ENCODE data around the gene GAS6.

The GAS6 gene

DNA sequence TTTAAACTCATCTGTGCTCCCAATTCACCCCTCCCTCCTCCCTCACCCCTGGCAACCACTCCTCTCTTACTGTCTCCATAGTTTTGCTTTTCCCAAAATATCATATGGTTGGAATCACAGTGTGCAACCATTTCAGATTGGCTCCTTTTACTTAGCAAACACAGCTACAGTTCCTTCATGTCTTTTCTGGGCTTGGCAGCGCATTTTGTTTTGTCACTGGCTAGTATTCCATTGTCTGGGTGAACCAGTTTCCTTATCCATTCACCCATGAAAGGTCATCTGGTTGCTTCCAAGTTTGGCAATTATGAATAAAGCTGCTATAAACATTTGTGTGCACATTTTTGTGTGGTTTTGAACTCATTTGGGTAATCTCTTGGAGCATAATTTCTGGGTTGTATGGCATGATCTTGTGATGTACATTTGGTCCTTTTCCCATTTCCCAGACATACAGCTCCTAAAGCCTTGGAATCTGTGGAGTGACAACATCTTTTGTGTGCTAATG, 23.9 kb upstream of the GAS6 start:
- DNase-seq (ENCODE audit: low spot score) = no peak

DNA sequence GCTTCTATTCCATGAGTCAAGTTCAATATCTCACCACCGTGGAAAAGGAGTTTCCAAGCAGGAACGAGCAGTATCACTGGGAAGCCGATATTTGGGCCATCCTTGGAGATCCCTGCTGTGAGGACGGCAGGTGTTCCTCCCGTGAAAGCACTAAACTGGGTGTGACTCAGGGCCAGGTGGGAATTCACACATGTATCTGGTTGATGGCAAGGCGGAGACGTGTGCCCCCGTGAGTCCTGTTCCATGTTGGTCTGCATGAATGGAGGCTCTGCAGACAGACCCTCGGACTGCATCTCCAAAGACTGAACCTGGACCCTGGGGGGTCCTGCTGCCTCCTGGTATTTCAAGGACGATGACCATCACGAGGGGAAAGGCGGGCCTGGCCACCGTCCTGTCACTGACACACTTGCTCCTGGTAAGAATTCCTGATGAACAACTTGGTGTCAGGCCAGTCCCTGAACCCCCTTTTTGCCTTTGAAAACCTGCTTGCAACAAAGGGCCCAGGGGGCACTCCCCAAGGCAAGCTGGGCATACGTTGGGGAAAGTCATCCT, 22.8 kb upstream of the GAS6 start:
- no peak for DNase-seq (ENCODE audit: low spot score)

DNA sequence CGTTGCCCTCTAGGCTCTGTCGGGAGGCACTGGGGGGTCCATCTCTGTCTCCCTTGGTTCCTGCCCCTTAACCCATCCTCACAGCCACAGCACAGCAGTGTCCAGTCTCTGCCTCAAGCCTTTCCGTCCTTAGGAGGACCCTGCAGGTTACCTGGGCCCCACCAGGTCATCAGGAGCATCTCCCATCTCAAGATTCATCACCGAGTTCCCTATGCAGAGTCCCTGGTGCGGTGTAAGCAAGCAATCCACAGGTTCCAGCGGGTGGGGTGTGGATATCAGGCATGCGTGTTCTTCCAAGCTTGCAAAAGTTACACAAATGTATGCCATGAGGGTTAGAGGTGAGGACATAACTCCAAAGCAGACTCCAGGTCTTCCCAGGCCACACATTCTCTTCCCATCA, 20.9 kb upstream of the GAS6 start:
- no peak for DNase-seq (ENCODE audit: low spot score)

DNA sequence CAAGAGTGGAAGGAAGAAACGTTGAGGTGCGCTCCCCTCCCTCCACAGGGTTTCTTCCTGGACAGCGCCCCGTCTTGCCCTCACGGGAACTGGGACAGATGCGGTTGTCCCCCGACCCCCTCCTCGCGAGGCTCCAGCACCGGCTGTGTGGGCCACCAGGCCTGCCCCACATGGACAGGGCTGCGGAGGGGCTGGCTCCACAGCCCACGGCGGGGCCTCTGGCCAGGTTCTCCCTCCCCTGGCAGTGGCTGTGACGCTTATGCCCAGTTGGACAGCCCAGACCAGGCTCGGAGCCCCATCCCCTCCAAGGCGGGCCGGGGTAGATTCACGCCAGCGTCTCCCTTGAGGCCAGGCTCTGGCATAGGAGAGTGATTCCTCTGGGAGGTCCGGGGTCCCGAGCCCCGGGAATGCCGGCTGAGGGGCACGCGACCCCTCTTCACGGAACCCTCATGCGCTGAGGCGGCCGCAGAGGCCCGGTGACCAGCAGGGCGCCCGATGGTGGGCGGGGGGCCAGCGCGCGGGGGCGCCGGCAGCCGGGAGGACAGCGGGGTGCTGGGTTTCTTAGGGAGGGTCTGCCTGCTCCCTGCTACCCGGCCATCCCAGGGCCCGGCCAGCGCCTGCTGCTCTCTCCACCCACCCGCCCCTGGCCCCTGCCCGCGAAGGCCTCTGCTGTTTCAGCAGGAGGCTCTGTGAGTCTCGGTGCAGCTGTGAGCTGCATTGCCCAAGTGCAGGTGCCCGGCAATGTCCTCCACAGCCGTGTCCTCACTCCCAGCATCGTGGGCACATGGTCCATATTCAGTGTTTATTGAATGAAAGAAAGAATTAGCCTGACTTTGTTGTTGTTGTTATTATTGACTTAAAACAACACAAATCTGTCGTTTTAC, 20.3 kb upstream of the GAS6 start:
- DNase-seq (ENCODE audit: low spot score) = no peak

DNA sequence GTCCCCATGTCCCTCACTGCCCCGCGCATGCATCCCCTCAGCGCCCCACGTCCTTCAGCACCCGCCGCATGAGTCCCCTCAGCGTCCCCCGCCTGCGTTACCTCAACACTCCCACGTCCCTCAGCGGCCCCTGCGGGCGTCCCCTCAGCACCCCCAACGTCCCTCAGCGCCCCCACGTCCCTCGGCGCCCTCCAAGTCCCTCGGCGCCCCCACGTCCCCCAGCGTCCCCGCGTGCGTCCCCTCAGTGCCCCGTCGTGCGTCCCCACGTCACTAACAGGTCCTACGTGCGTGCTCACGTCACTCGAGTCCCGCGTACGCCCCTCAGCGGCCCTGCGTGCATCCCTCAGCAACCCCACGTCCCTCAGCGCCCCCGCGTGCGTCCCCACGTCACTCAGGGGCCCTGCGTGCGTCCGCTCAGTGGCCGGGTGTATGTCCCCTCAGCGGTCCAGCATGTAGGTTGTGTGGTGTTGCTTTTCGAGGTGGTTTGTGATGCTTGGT, 19.5 kb upstream of the GAS6 start:
- DNase-seq (ENCODE audit: low spot score) = no peak

DNA sequence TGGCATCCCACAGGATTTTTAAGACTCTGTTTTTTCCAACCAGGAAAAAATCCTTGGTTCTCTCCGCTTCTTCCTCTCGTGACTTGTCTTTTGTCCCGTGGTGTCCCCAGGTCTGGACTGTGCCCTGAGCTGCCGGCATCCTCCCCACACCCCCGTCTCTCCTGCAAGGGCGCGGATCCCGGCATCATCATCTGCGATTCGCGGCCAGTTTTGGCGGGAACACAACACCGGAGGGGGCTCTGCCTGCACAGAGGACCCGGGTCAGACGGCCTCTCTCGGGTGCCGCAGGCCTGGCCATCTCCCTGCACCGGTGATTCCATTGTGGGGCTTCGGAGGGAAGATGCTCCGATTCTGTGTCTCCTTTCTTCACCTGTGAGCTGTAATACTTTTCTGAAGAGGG, 18.8 kb upstream of the GAS6 start:
- DNase-seq (ENCODE audit: low spot score) = no peak

DNA sequence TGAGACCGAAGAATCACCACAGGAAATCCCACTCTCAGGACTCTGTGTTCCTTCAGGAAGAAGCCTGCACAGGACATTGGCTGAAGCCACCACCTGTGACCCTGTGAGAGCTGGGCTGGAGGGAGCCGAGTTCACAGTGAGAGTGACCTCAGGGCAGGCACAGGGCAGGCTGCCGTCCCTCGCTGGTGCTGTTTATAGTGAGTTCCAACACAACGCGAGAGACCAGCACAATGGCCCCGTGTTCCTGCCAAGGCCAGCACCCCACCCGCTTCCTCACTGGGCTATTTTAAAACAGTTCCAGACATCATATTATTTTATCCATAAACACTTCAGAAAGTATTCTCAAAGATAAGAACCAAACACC, 18.4 kb upstream of the GAS6 start:
- no peak for DNase-seq (ENCODE audit: low spot score)

DNA sequence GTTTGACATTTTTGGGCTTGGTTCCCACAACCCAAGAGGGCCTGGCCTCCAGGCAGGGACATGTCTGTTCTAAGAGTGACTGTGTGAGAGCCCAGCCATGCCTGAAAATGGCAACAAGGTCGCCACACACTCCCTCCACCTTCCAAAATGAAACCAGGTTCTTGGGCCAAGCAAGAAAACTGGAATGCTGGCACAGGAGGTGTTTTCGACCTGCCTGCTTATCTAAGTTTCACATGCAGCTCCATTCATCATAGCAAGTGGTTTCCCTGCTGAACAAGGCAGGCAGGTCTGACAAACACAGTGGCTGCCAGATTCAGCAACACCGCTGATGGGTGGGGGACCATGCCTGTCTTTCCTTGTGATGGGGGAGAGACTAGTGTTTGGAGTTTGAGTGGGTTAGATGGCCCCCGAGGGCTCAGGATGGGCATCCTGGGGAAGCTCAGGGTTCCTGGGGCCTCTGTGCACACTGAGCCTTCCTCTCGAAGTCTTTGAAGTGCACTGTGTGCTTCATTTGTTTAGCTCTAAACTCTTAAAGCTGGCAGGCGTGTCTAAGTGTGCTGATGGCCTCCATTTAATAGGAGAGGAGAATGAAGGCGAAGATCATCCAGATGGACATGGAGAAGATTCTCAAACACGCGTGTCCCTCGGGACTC, 17.9 kb upstream of the GAS6 start:
- no peak for DNase-seq (ENCODE audit: low spot score)

DNA sequence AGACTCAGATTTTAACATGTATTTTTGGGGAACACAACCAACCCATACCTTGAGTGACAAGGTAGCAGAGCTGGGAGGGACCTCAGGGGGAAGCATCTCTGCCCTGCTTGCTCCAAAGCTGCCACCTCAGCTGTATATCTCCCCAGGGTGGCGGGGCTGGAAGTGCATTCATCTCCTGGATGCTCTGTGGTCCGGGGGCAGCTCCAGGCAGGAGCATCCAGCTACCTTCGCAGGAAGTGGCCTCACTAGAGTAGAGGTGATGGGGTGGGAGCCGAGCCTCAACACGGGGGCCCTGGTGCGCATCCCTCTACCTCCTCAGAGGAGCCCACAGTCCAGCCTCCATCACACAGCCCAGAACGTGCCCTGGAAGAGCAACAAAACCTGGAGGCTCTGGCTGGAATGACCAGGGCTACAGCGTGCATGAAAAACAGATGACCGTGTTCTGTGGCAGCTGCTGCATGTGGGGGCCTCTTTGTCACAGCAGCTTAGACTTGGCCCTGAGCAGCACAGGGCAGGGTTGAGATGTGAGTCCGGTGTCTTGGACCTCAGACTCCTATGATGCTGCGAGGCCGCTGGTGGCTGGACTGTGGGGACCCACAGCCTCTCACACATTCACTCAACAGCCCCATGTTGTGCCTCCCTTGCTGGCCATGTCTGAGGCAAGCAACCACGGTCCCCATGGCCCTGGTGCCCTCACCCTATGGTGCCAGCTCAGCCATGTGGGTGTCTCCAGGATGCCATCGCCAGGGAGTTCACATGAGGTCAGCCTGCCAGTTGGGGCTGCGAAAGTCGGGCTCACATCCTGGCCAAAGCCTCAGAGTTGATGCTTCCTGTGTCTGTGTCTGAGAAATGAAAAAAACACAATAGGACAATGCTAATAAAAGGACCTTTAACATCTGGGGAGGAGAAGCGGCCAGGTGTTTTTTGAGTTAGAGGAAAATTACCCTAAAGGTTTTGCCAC, 17.1 kb upstream of the GAS6 start:
- DNase-seq (ENCODE audit: low spot score) = no peak

DNA sequence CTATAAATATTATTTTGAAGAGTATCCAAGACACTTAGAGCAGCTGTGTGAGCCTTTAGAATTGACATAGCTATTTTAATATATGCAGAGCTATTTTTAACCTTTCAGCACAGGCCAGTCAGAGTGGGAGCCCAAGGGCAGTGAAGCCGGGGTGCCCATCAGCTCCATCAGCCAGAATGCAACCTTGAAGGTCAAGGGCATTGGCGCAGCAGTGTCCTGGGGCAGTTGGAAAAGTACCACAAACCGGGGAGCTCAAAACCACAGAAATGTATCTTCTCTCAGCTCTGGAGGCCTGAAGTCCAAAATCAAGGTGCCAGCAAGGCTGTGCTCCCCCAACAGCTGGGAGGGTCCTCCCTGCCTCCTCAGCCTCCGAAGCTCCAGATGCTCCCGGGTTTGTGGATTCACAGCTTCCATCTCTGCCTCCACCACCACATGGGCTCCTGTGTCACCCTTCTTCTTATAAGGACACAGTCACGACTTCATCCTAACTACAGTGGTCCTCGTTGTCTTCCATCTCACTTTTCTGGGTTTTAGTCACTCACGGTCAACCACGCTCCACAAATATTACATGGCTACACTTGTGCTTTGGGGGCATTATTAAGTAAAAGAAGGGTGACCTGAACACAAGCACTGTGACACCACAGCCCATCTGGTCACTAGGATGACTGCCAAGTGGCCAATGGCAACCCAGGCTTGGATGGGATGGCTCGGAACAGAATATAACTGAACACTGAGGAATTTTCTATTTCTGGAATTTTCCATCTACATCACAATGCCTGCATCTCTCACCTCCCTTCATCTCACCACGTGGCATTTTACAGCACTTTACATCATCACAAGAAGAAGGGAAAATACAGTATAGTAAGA, 15.9 kb upstream of the GAS6 start:
- DNase-seq (ENCODE audit: low spot score) = no peak

DNA sequence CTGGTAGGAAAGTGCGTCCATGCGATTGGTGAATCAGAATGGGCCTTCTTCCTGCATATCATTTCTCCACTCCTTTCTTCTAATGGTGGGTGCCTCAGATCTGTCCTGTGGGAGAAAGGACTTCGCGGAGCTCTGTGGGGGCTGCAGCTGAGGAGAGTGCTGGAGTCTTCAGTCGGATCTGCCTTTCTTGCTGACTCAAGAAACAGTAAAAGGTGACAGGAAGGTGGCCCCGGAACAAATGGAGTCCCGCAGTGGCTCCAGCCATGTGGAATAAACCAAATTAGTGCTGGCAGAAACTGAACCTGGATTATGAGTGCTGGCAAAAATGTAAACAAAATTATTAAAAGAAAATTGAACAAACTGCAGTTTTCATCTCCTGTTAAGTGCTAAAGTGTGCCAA, 15.1 kb upstream of the GAS6 start:
- DNase-seq (ENCODE audit: low spot score) = no peak

DNA sequence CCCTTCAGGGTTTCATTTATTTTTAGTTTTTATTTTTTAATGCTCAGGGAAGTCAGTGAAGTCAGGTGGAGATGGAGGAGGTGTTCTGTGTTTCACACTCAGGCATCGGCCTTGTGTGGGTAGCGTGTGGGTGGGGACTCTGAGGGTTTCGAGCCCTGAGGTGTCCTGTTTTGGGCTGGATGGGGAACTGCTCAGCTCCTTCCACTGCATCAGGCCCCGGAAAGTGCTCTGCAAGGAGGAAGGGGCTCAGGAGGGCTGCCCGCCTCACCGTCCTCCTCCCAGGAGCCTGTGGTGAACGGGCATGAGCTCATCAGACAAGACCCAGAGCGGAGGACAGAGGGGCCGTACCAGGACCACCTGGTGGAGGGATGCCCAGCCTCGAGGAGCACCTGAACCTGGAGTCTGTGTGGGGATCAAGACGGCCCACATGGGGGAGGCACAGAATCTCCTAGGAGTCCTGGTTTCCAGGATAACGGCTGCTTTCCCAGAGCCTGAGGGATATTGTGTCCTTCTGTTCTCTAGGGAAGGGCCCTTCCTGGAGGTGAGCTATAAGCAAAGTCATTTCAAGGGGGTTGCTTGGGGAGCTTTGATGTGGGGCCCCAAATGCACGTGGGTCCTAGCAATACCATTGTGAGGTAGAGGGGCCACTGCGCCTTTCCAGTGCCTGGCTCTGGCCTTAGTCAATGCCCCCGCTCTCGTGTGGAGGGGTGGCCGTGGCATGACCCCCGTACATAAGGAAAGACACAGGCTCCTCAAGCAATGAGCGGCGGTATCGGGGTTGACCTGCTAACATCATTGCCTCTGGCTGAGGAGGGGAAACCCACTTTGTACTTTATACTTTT, 13.5 kb upstream of the GAS6 start:
- no peak for DNase-seq (ENCODE audit: low spot score)

DNA sequence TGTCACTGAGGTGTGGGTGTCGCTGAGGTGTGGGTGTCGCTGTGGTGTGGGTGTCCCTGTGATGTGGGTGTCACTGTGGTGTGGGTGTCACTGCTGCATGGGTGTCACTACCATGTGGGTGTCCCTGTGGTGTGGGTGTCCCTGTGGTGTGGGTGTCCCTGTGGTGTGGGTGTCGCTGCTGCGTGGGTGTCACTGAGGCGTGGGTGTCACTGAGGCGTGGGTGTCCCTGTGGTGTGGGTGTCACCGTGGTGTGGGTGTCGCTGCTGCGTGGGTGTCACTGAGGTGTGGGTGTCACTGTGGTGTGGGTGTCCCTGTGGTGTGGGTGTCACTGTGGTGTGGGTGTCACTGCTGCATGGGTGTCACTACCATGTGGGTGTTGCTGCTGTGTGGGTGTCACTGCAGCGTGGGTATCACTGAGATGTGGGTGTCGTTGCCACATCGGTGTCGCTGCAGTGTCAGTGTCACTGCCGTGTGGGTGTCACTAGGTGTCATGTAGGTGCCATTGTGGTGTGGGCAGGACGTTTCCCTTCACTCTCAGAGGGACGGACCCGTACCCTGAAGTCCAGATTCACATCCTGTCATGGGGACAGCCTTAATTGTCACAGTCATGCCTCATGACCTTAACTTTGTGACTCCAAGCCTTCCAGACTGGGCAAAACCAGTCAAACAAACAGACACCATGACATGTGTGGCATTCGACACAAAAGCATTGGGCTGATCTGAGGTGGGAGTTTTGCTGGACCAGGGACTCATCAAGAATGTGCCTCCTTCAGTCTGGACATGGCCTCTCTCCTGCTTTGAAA, 12.7 kb upstream of the GAS6 start:
- no peak for DNase-seq (ENCODE audit: low spot score)

DNA sequence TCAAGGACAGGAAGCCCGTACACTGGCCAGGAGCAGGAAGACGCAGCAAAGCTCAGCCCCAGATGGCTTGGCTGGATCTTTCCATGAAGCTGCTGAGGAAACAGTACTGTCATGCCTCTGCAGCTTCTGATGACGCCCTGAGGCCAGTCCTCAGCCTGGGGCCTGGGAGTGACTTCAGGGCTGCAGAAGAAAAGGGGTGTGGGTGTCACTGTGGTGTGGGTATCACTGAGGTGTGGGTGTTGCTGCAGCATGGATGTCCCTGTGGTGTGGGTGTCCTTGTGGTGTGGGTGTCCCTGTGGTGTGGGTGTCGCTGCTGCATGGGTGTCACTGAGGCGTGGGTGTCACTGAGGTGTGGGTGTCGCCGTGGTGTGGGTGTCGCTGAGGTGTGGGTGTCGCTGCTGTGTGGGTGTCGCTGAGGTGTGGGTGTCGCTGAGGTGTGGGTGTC, 12.0 kb upstream of the GAS6 start:
- no peak for DNase-seq (ENCODE audit: low spot score)

DNA sequence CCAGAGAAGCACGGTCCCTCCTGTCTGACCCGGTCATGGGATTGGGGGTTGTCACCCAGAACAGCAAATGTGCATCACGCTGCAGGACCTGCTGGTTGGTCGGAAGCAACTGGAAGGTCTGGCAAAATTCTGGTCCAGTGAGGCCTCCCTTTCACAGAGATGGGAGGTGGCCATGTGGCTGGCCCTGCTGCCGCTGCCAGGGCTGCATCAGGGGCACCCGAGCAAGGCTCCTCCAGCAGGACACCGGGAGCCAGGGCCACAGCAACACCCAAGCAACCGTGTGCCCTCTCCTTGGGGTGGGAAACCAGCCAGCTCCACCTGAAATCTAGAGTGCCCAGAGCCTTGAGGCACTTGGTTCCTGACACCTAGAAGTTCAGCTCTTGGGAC, 11.5 kb upstream of the GAS6 start:
- no peak for DNase-seq (ENCODE audit: low spot score)

DNA sequence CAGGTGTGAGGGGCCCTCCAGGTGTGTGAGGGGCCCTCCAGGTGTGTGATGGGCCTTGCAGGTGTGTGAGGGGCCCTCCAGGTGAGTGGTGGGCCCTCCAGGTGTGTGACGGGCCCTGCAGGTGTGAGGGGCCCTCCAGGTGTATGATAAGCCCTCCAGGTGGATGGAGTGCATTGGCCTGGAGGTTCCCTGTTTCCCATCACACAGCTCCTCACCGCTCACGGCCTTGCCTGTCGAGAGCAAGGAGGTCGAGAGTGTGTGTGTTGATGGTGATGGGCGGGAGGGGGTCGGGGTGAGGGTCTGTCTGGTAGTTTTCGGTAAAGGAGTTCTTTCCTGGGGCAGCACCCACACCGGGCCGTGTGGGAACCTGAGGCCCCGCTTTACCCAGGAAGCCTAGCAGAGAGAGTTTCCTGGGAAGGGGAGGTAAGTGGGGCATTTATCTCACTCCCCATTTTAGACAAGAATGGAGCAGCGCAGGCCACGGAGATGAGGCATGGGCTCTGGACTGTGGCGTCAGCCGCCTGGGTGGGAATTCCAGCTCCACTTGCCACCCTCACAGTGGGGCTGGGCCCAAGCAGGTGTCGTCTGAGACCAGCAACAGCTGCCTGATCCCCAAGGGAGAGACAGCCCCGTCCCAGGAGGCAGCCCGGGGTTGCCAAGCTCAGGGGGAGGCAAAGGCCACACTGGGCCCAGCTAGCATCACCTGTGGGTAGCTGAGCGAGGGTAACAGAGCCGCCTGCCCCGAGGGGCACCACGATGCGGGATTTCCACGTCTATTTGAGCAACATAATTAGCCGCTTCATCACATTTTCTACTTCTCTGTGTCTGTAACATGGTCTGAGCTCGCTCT, 10.9 kb upstream of the GAS6 start:
- no peak for DNase-seq (ENCODE audit: low spot score)

DNA sequence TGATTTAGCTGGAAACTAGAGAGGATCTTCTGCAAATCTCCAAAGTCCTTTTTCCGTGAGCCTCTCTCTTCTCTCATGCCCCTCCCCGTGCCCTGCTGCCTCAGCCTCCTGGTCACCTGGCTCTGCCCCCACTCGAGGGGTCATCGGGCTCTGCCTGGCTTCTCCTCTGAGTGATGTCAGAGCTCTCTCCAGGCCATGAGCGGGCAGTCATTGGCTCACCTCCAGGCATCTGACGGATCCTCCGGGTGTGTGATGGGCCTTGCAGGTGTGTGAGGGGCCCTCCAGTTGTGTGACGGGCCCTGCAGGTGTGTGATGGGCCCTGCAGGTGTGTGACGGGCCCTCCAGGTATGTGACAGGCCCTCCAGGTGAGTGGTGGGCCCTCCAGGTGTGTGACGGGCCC, 10.3 kb upstream of the GAS6 start:
- DNase-seq (ENCODE audit: low spot score) = no peak

DNA sequence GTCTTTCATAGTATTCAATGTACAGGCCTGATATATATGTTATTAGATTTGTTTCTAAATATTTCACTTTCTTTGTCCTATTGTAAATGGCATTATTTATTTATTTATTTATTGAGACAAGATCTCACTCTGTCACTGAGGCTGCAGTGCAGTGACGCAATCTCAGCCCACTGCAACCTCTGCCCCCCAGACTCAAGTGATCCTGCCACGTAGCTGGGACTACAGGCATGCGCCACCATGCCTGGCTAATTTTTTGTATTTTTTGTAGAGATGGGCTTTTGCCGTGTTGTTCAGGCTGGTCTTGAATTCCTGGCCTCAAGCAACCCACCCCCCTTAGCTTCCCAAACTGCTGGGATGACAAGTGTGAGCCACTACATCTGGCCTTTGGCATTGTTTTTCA, 5.4 kb upstream of the GAS6 start:
- no peak for DNase-seq (ENCODE audit: low spot score)
